NCI-H510A (cell line): Measurements from ENCODE around the gene RTEL1.

Source experiments
- DNase-seq: peaks from one replicate; lab custom pipeline; 2025; lab: John Stamatoyannopoulos, UW

The RTEL1 gene

DNA sequence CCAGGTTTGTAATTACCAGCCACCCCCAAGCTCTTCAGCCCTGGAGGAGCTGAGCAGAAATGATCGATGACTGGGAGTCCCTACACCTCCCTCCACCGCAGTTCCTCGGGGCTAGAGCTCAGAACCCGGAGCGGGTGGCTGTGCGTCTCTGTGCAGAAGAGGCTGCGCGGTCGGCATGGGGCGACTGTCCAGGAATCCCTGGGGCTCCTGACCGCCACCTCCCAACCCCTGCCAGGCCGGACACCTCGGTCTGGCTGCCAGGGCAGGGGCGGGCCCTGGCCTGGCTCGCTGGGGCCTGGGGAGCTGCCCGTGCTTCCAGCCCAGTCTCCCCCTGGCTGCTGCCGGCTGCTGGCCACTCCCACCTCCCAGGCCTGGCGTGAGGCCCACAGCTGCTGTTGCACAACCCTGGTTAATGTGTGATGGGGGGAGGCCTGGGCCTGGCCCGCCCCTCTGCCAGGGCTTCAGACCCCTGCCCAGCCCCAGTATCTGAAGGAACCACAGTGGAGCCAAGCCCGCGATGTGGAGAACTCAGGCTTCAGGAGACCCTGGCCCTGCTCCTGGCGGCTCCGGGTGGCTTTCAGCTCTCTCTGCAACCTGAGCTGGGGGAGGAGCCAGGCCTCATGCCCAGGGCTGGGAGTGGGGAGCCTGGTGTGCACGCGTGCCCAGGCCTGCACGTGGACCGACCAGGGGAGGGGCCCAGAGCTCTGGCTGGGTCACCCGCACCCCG lies 82.7 kb downstream of the RTEL1 start:
- peak; percentile 38 for DNase-seq

DNA sequence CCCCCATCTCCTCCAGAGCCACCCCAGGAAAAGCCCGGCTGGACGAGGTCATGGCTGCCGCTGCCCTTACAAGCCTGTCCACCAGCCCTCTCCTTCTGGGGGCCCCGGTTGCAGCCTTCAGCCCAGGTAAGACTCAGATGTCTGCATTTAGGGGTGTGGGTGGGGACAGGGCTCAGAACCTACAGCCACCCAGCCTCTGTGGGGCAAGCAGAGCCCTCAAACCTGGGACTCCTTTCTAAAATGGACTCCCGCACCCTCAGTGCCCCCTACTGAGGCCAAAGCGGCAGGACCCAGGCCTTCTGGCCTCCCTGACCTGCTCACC lies 83.2 kb downstream of the RTEL1 start:
- no peak for DNase-seq

DNA sequence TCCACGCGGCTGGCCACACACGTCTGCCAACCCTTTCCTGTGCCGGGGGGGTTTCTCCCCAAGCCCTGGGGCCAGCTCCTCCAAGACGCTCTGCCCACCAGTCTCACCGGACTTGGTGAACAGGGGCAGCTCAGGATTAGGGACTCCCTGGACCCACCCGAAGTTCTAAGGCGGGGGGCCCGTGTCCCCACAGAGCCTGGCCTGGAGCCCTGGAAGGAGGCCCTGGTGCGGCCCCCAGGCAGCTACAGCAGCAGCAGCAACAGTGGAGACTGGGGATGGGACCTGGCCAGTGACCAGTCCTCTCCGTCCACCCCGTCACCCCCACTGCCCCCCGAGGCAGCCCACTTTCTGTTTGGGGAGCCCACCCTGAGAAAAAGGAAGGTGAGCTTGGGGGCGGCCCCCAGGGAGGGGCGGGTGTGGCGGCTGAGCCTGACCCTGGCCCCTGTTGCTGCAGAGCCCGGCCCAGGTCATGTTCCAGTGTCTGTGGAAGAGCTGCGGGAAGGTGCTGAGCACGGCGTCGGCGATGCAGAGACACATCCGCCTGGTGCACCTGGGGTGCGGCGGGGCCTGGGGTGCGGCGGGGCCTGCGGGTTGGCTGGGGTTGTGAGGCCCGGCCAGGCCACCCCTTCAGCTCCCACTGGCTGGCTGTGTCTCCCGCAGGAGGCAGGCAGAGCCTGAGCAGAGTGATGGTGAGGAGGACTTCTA lies 83.7 kb downstream of the RTEL1 start:
- no peak for DNase-seq

DNA sequence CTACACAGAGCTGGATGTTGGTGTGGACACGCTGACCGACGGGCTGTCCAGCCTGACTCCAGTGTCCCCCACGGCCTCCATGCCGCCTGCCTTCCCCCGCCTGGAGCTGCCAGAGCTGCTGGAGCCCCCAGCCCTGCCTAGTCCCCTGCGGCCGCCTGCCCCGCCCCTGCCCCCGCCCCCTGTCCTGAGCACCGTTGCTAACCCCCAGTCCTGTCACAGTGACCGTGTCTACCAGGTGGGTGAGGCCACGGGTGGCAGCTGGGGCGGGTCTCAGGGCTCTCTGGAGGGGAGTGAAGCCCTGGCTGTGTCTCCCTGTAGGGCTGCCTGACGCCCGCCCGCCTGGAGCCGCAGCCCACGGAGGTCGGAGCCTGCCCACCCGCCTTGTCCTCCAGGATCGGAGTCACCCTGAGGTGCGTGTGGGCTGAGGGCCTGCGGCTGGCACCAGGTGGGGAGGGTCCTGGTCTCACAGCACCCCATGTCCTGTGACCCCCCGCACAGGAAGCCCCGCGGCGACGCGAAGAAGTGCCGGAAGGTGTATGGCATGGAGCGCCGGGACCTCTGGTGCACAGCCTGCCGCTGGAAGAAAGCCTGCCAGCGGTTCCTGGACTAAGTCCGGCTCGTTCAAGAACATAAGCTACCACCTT lies 84.4 kb downstream of the RTEL1 start:
- no peak for DNase-seq

DNA sequence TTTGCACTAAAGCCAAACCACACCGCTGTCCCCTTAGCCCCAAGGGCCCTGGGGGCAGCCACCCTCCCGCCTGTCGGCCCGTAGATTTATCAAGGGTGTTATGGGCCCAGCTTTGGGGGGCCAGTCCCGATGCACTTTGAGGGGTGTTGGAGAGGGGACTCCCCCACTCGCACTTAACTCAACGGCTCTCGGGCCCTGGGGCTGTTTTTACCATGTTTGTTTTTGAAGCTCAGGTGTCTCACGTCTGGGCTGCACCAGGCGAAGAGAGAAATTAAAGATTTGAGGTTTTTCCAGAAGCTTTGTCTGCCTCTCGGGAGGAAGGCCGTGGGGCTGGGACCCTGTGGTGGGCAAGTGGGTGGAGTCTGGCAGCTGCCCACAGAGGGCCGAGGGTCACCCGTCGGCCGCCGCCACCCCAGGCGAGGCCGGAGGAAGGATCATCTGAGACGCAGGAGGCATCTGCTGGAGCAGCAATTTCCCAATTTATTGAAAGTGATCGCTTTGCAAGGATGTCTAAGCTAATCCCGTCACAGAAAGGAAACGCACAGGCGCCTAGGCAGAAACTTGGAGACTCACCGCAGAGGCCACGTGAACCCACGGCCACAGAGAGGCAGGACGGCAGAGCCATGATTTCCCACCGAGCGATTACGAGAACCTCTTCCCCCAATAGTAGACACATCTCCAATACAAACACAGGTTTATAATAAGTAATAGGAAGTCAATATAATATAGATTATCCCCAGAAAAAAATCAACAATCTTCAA lies 85.3 kb downstream of the RTEL1 start:
- DNase-seq, result no peak

DNA sequence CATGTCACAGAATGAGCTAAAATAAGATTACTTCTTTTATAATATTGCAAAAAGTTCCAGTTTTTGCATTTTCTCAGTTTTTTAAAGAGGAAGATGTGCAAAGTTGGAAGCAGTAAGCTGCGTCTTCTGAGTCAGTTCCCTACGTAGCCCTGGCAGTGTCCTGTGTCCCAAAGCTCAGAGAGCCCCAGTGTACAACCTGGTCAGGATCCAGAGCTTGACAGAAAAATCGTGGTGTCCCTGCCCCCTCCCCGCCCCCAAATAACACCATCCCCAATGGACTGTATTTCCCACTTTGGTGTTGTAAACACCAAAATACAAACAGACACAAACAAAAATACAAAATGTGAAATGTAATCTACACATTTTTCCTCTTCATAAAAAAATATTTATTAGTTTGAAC lies 86.0 kb downstream of the RTEL1 start:
- DNase-seq, result no peak

DNA sequence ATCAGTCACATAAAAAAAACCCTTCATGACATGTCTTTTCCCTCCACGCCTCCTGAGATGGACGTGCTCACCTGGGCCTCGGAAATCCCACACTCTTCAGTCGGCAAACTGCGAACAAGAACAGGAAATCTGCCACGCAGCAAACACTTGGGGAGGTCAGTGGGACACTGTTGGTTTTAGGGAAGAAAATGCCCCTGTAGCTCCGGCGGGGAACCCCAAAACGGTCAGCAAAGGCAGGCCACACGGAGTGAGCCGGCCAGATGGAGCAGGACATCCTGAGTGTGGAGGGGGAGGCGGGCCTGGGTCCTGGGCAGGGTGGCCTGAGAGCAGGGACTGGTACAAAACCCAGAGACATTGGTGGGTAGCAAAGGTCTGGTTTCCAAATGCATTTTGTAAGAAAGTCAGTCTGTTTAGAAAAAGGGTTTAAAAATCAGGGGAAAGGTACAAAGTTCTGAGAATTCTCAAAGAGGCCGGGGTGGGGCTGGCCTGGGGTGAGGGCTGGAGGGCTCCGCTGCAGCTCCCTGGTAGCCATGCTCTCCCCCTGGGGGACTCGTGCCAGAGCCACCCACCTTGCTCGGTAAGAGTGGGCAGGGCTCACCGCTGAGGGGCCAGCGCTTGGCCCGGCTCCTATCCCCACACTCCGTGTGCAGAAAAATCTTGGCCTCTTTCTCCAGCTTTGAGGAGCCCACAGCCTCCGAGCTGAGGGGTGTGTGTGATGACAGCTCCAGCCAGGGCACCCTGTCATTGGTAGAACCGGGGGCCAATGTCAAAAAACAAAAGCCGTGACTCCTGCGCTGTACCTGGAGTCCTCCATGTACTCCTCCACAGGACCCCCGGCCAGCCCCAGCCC lies 86.7 kb downstream of the RTEL1 start:
- DNase-seq, result no peak

DNA sequence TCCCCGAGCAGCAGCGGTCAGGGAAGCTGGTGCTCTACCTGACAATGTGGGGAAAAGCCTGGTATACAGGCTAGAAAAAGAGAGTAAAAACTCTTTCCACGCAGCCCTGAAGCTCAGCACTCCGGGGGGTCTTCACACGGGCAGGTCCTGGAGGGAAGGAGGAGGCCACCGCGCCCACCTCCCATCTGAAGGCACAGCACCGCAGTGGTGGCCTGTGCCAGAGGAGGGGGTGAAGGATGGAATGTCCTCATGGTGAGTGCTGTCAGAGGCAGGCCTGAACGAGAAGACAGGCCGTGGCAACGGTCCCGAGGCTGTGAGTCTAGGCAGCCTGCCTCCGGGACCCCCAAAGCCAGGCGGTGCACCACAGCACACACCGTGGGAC lies 87.3 kb downstream of the RTEL1 start:
- DNase-seq, result no peak
